PC-9 (cell line): ENCODE results near the gene SLC25A34.

Experiments
- CTCF ChIP-seq: fragments of 200-600 bp; sonication (generic); conservative IDR thresholded peaks from 2 replicates; pipeline ENCODE4 v1.6.1; 2017; ENCODE audit warnings: mixed run types, antibody characterized with exemption, mild to moderate bottlenecking, moderate library complexity
- EZH2 ChIP-seq: fragments of 200-600 bp; sonication (generic); IDR thresholded peaks from 2 replicates; pipeline ENCODE4 v1.8.0; 2017; ENCODE audit warnings: antibody characterized with exemption, low read depth

GRCh38 chr1:15736892-15737261 lies 819 bp downstream of the SLC25A34 start:
- TF ChIP-seq CTCF (no peak), EZH2 (no peak)
